ENCODE data around the gene CDC16.
"Not testable (repeated sequence)": the region's sequence is repeated elsewhere in the genome, so short reads cannot be mapped to it uniquely, and the experiment has no call there.

CDC16 gene

GRCh38 chr13:114264313-114264712 is 29.6 kb downstream of the CDC16 start:
- not testable (repeated sequence) for DNase-seq (ENCODE audit: low spot score)

GRCh38 chr13:114264886-114265611 is 30.4 kb downstream of the CDC16 start:
- DNase-seq (ENCODE audit: low spot score), result no peak

GRCh38 chr13:114266241-114266640 is 31.5 kb downstream of the CDC16 start:
- DNase-seq (ENCODE audit: low spot score), result no peak

- no peak for DNase-seq (ENCODE audit: low spot score)
These were observed 33.9 kb downstream of the CDC16 start for GRCh38 chr13:114268344-114269280.

GRCh38 chr13:114269281-114269770 is 34.6 kb downstream of the CDC16 start:
- DNase-seq (ENCODE audit: low spot score), result no peak

GRCh38 chr13:114272977-114273376 is 38.3 kb downstream of the CDC16 start:
- DNase-seq (ENCODE audit: low spot score), result no peak

- no peak for DNase-seq (ENCODE audit: low spot score)
These were observed 40.6 kb downstream of the CDC16 start for GRCh38 chr13:114275304-114275703.

GRCh38 chr13:114279146-114279545 is 44.4 kb downstream of the CDC16 start:
- DNase-seq (ENCODE audit: low spot score), result no peak

GRCh38 chr13:114279758-114280355 is 45.2 kb downstream of the CDC16 start:
- no peak for DNase-seq (ENCODE audit: low spot score)

GRCh38 chr13:114281351-114282040 is 46.8 kb downstream of the CDC16 start, which contains the start of gene UPF3A:
UPF3A (plus strand) TSS chr13:114281601; CDS start chr13:114281640, 39 bp downstream.
- DNase-seq (ENCODE audit: low spot score), result peak; percentile 91

- peak; percentile 78 for DNase-seq (ENCODE audit: low spot score)
These were observed 47.5 kb downstream of the CDC16 start for GRCh38 chr13:114282041-114282670.

GRCh38 chr13:114283576-114283975 is 48.9 kb downstream of the CDC16 start:
- peak; percentile 14 for DNase-seq (ENCODE audit: low spot score)

- no peak for DNase-seq (ENCODE audit: low spot score)
These were observed 50.0 kb downstream of the CDC16 start for GRCh38 chr13:114284680-114285079.

- DNase-seq (ENCODE audit: low spot score), result peak; percentile 86
These were observed 50.6 kb downstream of the CDC16 start for GRCh38 chr13:114285166-114285808.

- peak; percentile 59 for DNase-seq (ENCODE audit: low spot score)
These were observed 52.1 kb downstream of the CDC16 start for GRCh38 chr13:114286808-114287207.

- DNase-seq (ENCODE audit: low spot score), result no peak
These were observed 53.5 kb downstream of the CDC16 start for GRCh38 chr13:114288157-114288591.

GRCh38 chr13:114296448-114296847 is 61.8 kb downstream of the CDC16 start:
- no peak for DNase-seq (ENCODE audit: low spot score)

- DNase-seq (ENCODE audit: low spot score), result no peak
These were observed 62.2 kb downstream of the CDC16 start for GRCh38 chr13:114296902-114297301.

GRCh38 chr13:114298866-114299265 is 64.2 kb downstream of the CDC16 start:
- no peak for DNase-seq (ENCODE audit: low spot score)

GRCh38 chr13:114299604-114300305 is 65.1 kb downstream of the CDC16 start:
- no peak for DNase-seq (ENCODE audit: low spot score)
